SH-SY5Y (cell line): ENCODE measurements around the gene FBXO5.

Experiments
- GATA2 ChIP-seq: IDR thresholded peaks from 2 replicates; pipeline ENCODE4 v1.6.1; 2011; ENCODE audit warnings: mild to moderate bottlenecking, low read depth, low read length
- GATA3 ChIP-seq: IDR thresholded peaks from 2 replicates; pipeline ENCODE4 v1.6.1; 2011; ENCODE audit warnings: low read depth, mild to moderate bottlenecking, low read length, moderate library complexity

- TF ChIP-seq GATA3 (no peak), GATA2 (no peak)
These were observed 6.1 kb downstream of the FBXO5 start for GRCh38 chr6:152976749-152977148.
